ACHN (cell line): Measurements from ENCODE around the gene CALM3.
"Not testable (repeated sequence)": the region's sequence is repeated elsewhere in the genome, so short reads cannot be mapped to it uniquely, and the experiment has no call there.

ENCODE experiments used
- DNase-seq: peaks from one replicate; pipeline ENCODE4 v3.0.0-alpha.2; 2015
- in situ Hi-C: cut with HindIII; loops from 2 replicates; pipeline ENCODE4 v1.10.0; 2017; ENCODE audit warnings: low sequenced_read_pairs, low pct_ligation_motif_present, low pct_unique_long_range_greater_than_20kb

The CALM3 gene

GRCh38 chr19:46610851-46611770 is 10.0 kb downstream of the CALM3 start:
- no peak for DNase-seq
- in situ Hi-C loops = no loop called here

GRCh38 chr19:46611776-46612175 is 10.6 kb downstream of the CALM3 start:
- DNase-seq = no peak
- in situ Hi-C loops = no loop called here

- in situ Hi-C loops = no loop called here
- DNase-seq = no peak
Observed at GRCh38 chr19:46613525-46613924, 12.4 kb downstream of the CALM3 start.

GRCh38 chr19:46614114-46614722 is 13.1 kb downstream of the CALM3 start:
- in situ Hi-C loops = no loop called here
- peak; percentile 70 for DNase-seq

- in situ Hi-C loops = no loop called here
- no peak for DNase-seq
Observed at GRCh38 chr19:46615966-46616365, 14.8 kb downstream of the CALM3 start.

GRCh38 chr19:46616631-46617322 is 15.6 kb downstream of the CALM3 start:
- peak; percentile 45 for DNase-seq
- in situ Hi-C loops = no loop called here

GRCh38 chr19:46617601-46618000 is 16.5 kb downstream of the CALM3 start:
- in situ Hi-C loops = no loop called here
- no peak for DNase-seq

GRCh38 chr19:46618670-46619231 is 17.6 kb downstream of the CALM3 start:
- in situ Hi-C loops = no loop called here
- no peak for DNase-seq

GRCh38 chr19:46620267-46620666 is 19.1 kb downstream of the CALM3 start:
- DNase-seq = no peak
- in situ Hi-C loops = no loop called here

- in situ Hi-C loops = no loop called here
- no peak for DNase-seq
Observed at GRCh38 chr19:46620716-46621115, 19.6 kb downstream of the CALM3 start.

GRCh38 chr19:46621191-46622117 is 20.3 kb downstream of the CALM3 start:
- DNase-seq = no peak
- in situ Hi-C loops = no loop called here

GRCh38 chr19:46622118-46622446 is 21.0 kb downstream of the CALM3 start:
- in situ Hi-C loops = no loop called here
- DNase-seq = no peak

- DNase-seq = no peak
- in situ Hi-C loops = no loop called here
Observed at GRCh38 chr19:46623915-46624502, 22.9 kb downstream of the CALM3 start.

GRCh38 chr19:46624958-46625661 is 24.0 kb downstream of the CALM3 start, which contains the start of gene PTGIR:
PTGIR (minus strand) TSS chr19:46625089; CDS start chr19:46624225, 864 bp downstream.
- DNase-seq = no peak
- in situ Hi-C loops = no loop called here

- in situ Hi-C loops = no loop called here
Observed at GRCh38 chr19:46625731-46626130, 24.6 kb downstream of the CALM3 start.

GRCh38 chr19:46626446-46626845 is 25.3 kb downstream of the CALM3 start:
- in situ Hi-C loops = no loop called here

More at GRCh38 chr19:46625731-46626130, 24.6 kb downstream of the CALM3 start:
- no peak for DNase-seq

GRCh38 chr19:46628970-46629369 is 27.8 kb downstream of the CALM3 start:
- in situ Hi-C loops, DNase-seq: not testable (repeated sequence)

More at GRCh38 chr19:46626446-46626845, 25.3 kb downstream of the CALM3 start:
- no peak for DNase-seq
